ENCODE data around the gene ZNF76. TPM values are rescaled to one million over a fixed set of nuclear protein-coding genes. Genes with fewer than 3 reads are reported as not detected.

Gene ZNF76
- total RNA-seq, 2 experiments from 2014 or later = 42.6 to 42.7 TPM

- ChIA-PET CTCF (interaction anchor here (0.6 to 4.8 kb wide), 30 partner anchors 9 to 458 kb away, joined by 3 to 48 read pairs (median 4); partner anchors contain the start of genes ANKS1A, SCUBE3 and ZNF76), POLR2A (interaction anchor here (1.2 to 1.7 kb wide), 5 partner anchors 10 to 94 kb away, joined by 3 to 9 read pairs (median 4); no protein-coding TSS in a partner anchor)
- Mint-ChIP-seq H3K36me3 (ENCODE audit: low read depth) (no peaks in the 10 kb centered on the region), H3K27me3 (no peaks in the 10 kb centered on the region), H3K4me3 (no peak overlapping the region), H3K9me3 (no peaks in the 10 kb centered on the region), H3K27ac (no peak overlapping the region), H3K4me1 (no peaks in the 10 kb centered on the region)
- DNase-seq = peak; percentile 82
These were observed 18.4 kb upstream of the ZNF76 start for GRCh38 chr6:35240838-35241801.

- Mint-ChIP-seq H3K36me3 (ENCODE audit: low read depth) (no peaks in the 10 kb centered on the region), H3K27ac (no peak overlapping the region), H3K27me3 (no peaks in the 10 kb centered on the region), H3K4me1 (peaks cover 4% of the 10 kb centered on the region), H3K4me3 (no peak overlapping the region), H3K9me3 (no peaks in the 10 kb centered on the region)
- ChIA-PET POLR2A (no interaction called here), CTCF (interaction anchor here (1.1 to 4.8 kb wide), 6 partner anchors 12 to 96 kb away, joined by 3 to 48 read pairs (median 6); no protein-coding TSS in a partner anchor)
- no peak for DNase-seq
These were observed 17.0 kb upstream of the ZNF76 start for GRCh38 chr6:35242486-35242885.

GRCh38 chr6:35242906-35243305 is 16.6 kb upstream of the ZNF76 start:
- no peak overlapping the region for H3K4me3 Mint-ChIP-seq
- H3K36me3 Mint-ChIP-seq (ENCODE audit: low read depth) = no peaks in the 10 kb centered on the region
- DNase-seq = no peak
- ChIA-PET CTCF (interaction anchor here (3.5 to 4.8 kb wide), 2 partner anchors 13 to 97 kb away, joined by 31 to 48 read pairs; no protein-coding TSS in a partner anchor), POLR2A (no interaction called here)
- no peaks in the 10 kb centered on the region for H3K9me3 Mint-ChIP-seq
- no peaks in the 10 kb centered on the region for H3K27me3 Mint-ChIP-seq
- no peak overlapping the region for H3K27ac Mint-ChIP-seq
- H3K4me1 Mint-ChIP-seq = peaks cover 8% of the 10 kb centered on the region

GRCh38 chr6:35243386-35243958 is 16.1 kb upstream of the ZNF76 start:
- Mint-ChIP-seq H3K36me3 (ENCODE audit: low read depth) (no peaks in the 10 kb centered on the region), H3K27me3 (no peaks in the 10 kb centered on the region), H3K27ac (no peak overlapping the region), H3K9me3 (no peaks in the 10 kb centered on the region), H3K4me3 (no peak overlapping the region), H3K4me1 (peaks cover 14% of the 10 kb centered on the region)
- POLR2A ChIA-PET = no interaction called here
- DNase-seq = no peak
- CTCF ChIA-PET = interaction anchor here (4.8 kb wide), 1 partner anchor 97 kb away, joined by 48 read pairs; no protein-coding TSS in a partner anchor

GRCh38 chr6:35244551-35244950 is 15.0 kb upstream of the ZNF76 start:
- H3K4me1 Mint-ChIP-seq = peaks cover 24% of the 10 kb centered on the region
- no peaks in the 10 kb centered on the region for H3K27me3 Mint-ChIP-seq
- ChIA-PET POLR2A (no interaction called here), CTCF (interaction anchor here (1.2 kb wide), 1 partner anchor 37 kb away, joined by 3 read pairs; no protein-coding TSS in a partner anchor)
- no peaks in the 10 kb centered on the region for H3K9me3 Mint-ChIP-seq
- no peaks in the 10 kb centered on the region for H3K36me3 Mint-ChIP-seq (ENCODE audit: low read depth)
- H3K4me3 Mint-ChIP-seq = no peak overlapping the region
- no peak for DNase-seq
- H3K27ac Mint-ChIP-seq = no peak overlapping the region

GRCh38 chr6:35247642-35248231 is 11.8 kb upstream of the ZNF76 start:
- ChIA-PET CTCF (no interaction called here), POLR2A (interaction anchor here (2.4 kb wide), 1 partner anchor 11 kb away, joined by 11 read pairs; the partner anchor contains the start of gene ZNF76)
- Mint-ChIP-seq H3K4me1 (peaks cover 25% of the 10 kb centered on the region), H3K4me3 (peak overlapping the region; percentile 9), H3K27me3 (no peaks in the 10 kb centered on the region), H3K27ac (no peak overlapping the region), H3K36me3 (ENCODE audit: low read depth) (no peaks in the 10 kb centered on the region), H3K9me3 (no peaks in the 10 kb centered on the region)
- no peak for DNase-seq

- Mint-ChIP-seq H3K27ac (no peak overlapping the region), H3K27me3 (no peaks in the 10 kb centered on the region), H3K4me3 (no peak overlapping the region), H3K36me3 (ENCODE audit: low read depth) (no peaks in the 10 kb centered on the region), H3K4me1 (peaks cover 25% of the 10 kb centered on the region), H3K9me3 (no peaks in the 10 kb centered on the region)
- POLR2A ChIA-PET = interaction anchor here (0.8 to 2.4 kb wide), 2 partner anchors 9 to 11 kb away, joined by 3 to 11 read pairs; partner anchors contain the start of gene ZNF76
- no peak for DNase-seq
- CTCF ChIA-PET = interaction anchor here (1.8 kb wide), 1 partner anchor 11 kb away, joined by 9 read pairs; the partner anchor contains the start of gene ZNF76
These were observed 11.2 kb upstream of the ZNF76 start for GRCh38 chr6:35248300-35248699.

GRCh38 chr6:35248965-35249364 is 10.6 kb upstream of the ZNF76 start:
- H3K27me3 Mint-ChIP-seq = no peaks in the 10 kb centered on the region
- ChIA-PET POLR2A (interaction anchor here (0.8 to 2.4 kb wide), 2 partner anchors 9 to 10 kb away, joined by 3 to 11 read pairs; partner anchors contain the start of gene ZNF76), CTCF (interaction anchor here (1.8 kb wide), 1 partner anchor 10 kb away, joined by 9 read pairs; the partner anchor contains the start of gene ZNF76)
- H3K4me3 Mint-ChIP-seq = no peak overlapping the region
- no peaks in the 10 kb centered on the region for H3K9me3 Mint-ChIP-seq
- no peak for DNase-seq
- no peaks in the 10 kb centered on the region for H3K36me3 Mint-ChIP-seq (ENCODE audit: low read depth)
- no peak overlapping the region for H3K27ac Mint-ChIP-seq
- peaks cover 25% of the 10 kb centered on the region for H3K4me1 Mint-ChIP-seq

GRCh38 chr6:35251949-35252348 is 7.6 kb upstream of the ZNF76 start:
- H3K4me3 Mint-ChIP-seq = no peak overlapping the region
- H3K36me3 Mint-ChIP-seq (ENCODE audit: low read depth) = no peaks in the 10 kb centered on the region
- POLR2A ChIA-PET = no interaction called here
- DNase-seq = no peak
- CTCF ChIA-PET = no interaction called here
- no peak overlapping the region for H3K27ac Mint-ChIP-seq
- H3K9me3 Mint-ChIP-seq = no peaks in the 10 kb centered on the region
- peaks cover 22% of the 10 kb centered on the region for H3K4me1 Mint-ChIP-seq
- H3K27me3 Mint-ChIP-seq = no peaks in the 10 kb centered on the region

GRCh38 chr6:35253249-35253648 is 6.3 kb upstream of the ZNF76 start:
- CTCF ChIA-PET = interaction anchor here (0.7 kb wide), 1 partner anchor 13 kb away, joined by 3 read pairs; no protein-coding TSS in a partner anchor
- no peaks in the 10 kb centered on the region for H3K36me3 Mint-ChIP-seq (ENCODE audit: low read depth)
- POLR2A ChIA-PET = no interaction called here

GRCh38 chr6:35258336-35258735 is 1.2 kb upstream of the ZNF76 start:
- Mint-ChIP-seq H3K27me3 (no peaks in the 10 kb centered on the region), H3K4me3 (peak overlapping the region; percentile 92), H3K4me1 (peaks cover 43% of the 10 kb centered on the region), H3K36me3 (ENCODE audit: low read depth) (no peaks in the 10 kb centered on the region), H3K27ac (no peak overlapping the region), H3K9me3 (no peaks in the 10 kb centered on the region)
- ChIA-PET POLR2A (interaction anchor here (0.7 to 2.2 kb wide), 9 partner anchors 9 to 371 kb away, joined by 3 to 12 read pairs (median 4); partner anchors contain the start of genes DEF6, FANCE and TAF11), CTCF (interaction anchor here (0.7 to 3.3 kb wide), 8 partner anchors 9 to 478 kb away, joined by 3 to 16 read pairs (median 4); no protein-coding TSS in a partner anchor)
- DNase-seq = no peak

More at GRCh38 chr6:35253249-35253648, 6.3 kb upstream of the ZNF76 start:
- Mint-ChIP-seq H3K9me3 (no peaks in the 10 kb centered on the region), H3K27me3 (no peaks in the 10 kb centered on the region), H3K4me3 (no peak overlapping the region), H3K4me1 (peaks cover 19% of the 10 kb centered on the region), H3K27ac (no peak overlapping the region)
- DNase-seq = no peak

- H3K27me3 Mint-ChIP-seq = no peaks in the 10 kb centered on the region
- no peaks in the 10 kb centered on the region for H3K9me3 Mint-ChIP-seq
- peaks cover 45% of the 10 kb centered on the region for H3K4me1 Mint-ChIP-seq
- H3K4me3 Mint-ChIP-seq = peak overlapping the region; percentile 92
- DNase-seq = no peak
- POLR2A ChIA-PET = interaction anchor here (0.6 to 2.2 kb wide), 13 partner anchors 8 to 502 kb away, joined by 3 to 12 read pairs (median 3); partner anchors contain the start of genes DEF6, FANCE, RPL10A and SNRPC
- H3K36me3 Mint-ChIP-seq (ENCODE audit: low read depth) = no peaks in the 10 kb centered on the region
- CTCF ChIA-PET = interaction anchor here (0.6 to 3.3 kb wide), 10 partner anchors 10 to 1095 kb away, joined by 3 to 16 read pairs (median 4); no protein-coding TSS in a partner anchor
- peak overlapping the region; percentile 74 for H3K27ac Mint-ChIP-seq
These were observed 709 bp upstream of the ZNF76 start for GRCh38 chr6:35258858-35259193.
